G401 (cell line): ENCODE measurements around the gene TRIP4. TPM values are rescaled to one million over a fixed set of nuclear protein-coding genes. Genes with fewer than 3 reads are reported as not detected.
A peak's percentile ranks its signal among the peaks of the same experiment; 100 is the strongest.
"Not testable (repeated sequence)": the region's sequence is repeated elsewhere in the genome, so short reads cannot be mapped to it uniquely, and the experiment has no call there.

Source experiments
- DNase-seq: peaks from one replicate; pipeline ENCODE4 v3.0.0-alpha.2; 2015; ENCODE audit warnings: low spot score
- in situ Hi-C: cut with HindIII; loops from 2 replicates; pipeline ENCODE4 v1.10.0; 2016; ENCODE audit warnings: low sequenced_read_pairs, mixed read lengths
- total RNA-seq: library from RNA; depleted of rRNA; stranded (reverse); fragments of >200 nt; shearing (Covaris generic); gene quantifications from 2 replicates; pipeline ENCODE4 v1.2.3, GENCODE V29; 2014

TRIP4 gene
- total RNA-seq, 1 experiment from 2014 or later: 25.7 TPM

GRCh38 chr15:64464276-64465005 is 76.8 kb downstream of the TRIP4 start:
- in situ Hi-C loops: no loop called here
- DNase-seq: peak; percentile 65

DNA sequence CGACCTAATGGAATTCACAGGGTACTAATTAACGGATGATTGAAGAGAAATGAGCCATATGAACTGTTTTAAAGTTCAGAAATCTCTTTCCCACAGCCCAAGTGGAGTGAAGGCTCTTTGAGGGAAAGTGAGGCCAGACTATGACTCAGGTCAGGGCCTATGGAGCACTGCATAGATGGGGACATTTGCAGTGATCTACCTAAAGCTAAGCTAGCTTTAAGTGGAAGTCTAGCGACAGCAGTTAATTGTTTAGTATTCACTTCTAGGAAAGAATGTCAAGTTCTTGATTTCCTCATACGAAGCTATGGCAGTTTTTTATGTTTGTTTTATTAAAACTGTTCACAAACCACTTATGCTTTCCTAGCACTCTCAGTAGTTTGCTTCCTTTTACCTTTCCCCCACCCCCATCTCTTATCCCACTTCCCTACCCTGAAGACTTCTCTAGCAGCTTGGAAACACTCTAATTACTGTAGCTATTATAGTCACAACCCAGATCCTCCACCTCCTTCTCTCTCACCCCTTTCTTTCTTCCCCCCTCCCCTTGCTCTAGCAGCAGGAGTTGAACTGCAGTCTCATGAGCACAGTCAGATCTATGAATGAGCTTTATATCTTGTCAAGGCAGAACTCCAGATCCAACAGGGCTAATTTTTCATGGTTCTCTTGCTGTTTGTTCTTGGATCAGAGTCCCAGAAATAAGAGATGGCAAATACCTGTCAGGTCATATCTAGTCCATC is 78.9 kb downstream of the TRIP4 start:
- peak; percentile 51 for DNase-seq
- in situ Hi-C loops: no loop called here

- in situ Hi-C loops: no loop called here
- no peak for DNase-seq
Observed at GRCh38 chr15:64472161-64472560, 84.5 kb downstream of the TRIP4 start.

GRCh38 chr15:64474846-64475245 is 87.2 kb downstream of the TRIP4 start:
- in situ Hi-C loops: no loop called here
- no peak for DNase-seq

DNA sequence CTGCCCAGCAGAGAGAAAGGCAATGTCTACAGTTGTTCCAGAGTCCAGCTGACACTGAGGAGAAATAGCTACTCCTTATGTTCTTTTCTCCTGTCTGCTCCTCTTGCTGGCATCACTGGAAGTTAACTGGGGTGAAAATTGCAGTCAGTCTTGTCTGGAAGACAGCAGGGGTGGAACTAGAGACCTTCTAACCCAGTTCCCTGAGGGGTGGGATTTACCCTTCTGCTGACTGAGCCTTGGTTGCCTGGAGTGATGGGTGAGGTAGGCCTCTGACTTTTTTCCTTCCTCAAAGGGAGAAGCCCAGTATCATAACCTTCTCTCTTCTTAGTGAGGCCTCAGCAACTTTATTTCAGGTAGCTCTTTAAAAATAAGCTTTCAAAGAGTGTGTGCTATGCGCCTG is 88.9 kb downstream of the TRIP4 start:
- in situ Hi-C loops: no loop called here

GRCh38 chr15:64478863-64479262 is 91.2 kb downstream of the TRIP4 start:
- in situ Hi-C loops: no loop called here
- no peak for DNase-seq

More for the DNA sequence above, 88.9 kb downstream of the TRIP4 start:
- no peak for DNase-seq

DNA sequence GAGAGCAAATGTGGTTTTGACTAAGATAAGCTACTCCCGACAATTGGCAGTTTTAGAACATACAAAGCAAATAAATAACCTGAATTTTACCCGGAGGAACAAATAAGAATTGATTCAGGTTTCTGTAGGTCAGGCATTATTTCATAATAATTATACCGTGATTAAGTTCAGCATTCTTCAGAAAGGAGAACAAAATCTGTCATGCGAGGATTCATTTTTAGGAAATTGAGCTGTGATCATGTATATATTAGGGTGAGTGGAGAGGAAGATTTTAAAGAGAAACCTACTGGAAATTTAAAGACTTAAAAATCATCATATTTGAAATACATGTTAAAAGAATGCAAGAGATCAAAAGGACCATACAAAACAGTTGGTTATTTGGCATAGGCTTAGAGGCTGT is 93.3 kb downstream of the TRIP4 start:
- no peak for DNase-seq
- in situ Hi-C loops: no loop called here

DNA sequence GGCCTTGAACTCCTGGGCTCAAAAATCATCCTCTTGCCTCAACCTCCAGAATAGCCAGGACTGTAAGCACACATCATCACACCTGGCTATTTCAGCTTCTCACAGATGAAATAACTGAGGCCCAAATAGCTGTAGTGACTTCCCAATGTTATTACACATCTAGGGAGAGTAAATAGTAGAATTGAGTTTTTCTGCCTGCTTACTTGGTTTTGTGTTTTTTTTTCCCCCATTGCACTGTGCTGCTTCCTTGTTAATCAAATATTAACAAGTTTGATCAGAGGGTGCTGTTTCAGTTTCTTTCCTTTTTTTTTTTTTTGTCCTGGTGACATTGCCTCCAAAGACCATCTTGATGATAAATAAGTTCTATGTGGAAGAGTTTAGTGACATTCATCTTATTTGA is 96.1 kb downstream of the TRIP4 start:
- DNase-seq: no peak
- in situ Hi-C loops: no loop called here

- no peak for DNase-seq
- in situ Hi-C loops: no loop called here
Observed at GRCh38 chr15:64485796-64486195, 98.2 kb downstream of the TRIP4 start.

DNA sequence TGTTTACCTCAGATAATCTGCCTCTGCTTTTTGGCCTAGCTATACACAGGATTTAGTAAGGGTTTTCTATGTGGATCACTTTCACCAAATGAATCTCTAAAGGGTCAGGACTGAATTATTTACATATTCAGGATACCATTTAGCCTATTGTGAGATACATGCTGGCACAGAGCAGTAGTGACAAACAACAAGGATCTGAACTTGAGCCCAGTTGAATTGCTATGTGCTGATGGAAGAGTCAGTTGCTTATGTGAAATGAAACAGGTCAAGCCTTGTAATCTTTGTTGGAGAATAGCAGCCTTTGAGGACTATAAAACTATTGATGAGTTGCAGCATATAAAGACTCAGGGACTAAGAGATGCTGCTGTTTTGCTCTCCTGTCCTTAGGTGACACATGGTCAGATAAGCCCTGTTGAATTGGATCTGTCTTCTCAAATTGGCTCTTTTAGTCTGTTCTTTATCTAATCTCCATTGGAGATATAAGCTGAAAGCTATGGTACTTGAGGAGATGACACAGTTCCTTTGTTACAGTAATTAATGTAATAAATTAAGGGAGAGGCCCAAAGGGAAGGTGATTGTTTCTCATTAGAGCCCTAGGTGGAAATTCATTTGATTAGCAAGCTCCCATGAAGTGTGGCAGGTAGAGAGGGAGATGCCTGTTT is 103.1 kb downstream of the TRIP4 start:
- in situ Hi-C loops: no loop called here
- no peak for DNase-seq

- in situ Hi-C loops: no loop called here
- peak; percentile 26 for DNase-seq
Observed at GRCh38 chr15:64493641-64494040, 106.0 kb downstream of the TRIP4 start.

GRCh38 chr15:64495968-64496367 is 108.3 kb downstream of the TRIP4 start:
- in situ Hi-C loops: not testable (repeated sequence)

GRCh38 chr15:64500695-64501395 is 113.2 kb downstream of the TRIP4 start:
- no peak for DNase-seq
- in situ Hi-C loops: no loop called here

More at GRCh38 chr15:64495968-64496367, 108.3 kb downstream of the TRIP4 start:
- DNase-seq: not testable (repeated sequence)

- peak; percentile 59 for DNase-seq
Observed at GRCh38 chr15:64501396-64501715, 113.7 kb downstream of the TRIP4 start.

DNA sequence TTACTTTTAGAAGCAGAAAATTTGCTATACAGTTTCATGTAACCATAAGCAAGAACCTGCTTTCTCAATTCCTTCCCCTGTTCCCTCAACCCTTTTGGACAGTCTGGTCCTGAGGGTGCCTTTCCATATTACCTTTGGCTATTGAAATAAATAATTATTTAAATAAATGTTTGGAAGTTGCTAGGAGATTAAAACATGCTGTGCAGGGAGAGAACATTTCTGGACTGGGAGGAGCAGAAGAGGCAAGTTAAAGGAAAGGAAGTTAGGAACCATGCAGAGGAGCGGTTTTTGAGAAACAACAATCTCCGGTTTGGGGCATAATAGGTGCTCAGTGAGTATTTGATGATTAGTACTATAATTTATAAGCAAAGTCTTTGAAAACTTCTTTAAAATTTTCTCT is 114.5 kb downstream of the TRIP4 start:
- DNase-seq: no peak
- in situ Hi-C loops: no loop called here

More at GRCh38 chr15:64501396-64501715, 113.7 kb downstream of the TRIP4 start:
- in situ Hi-C loops: no loop called here

DNA sequence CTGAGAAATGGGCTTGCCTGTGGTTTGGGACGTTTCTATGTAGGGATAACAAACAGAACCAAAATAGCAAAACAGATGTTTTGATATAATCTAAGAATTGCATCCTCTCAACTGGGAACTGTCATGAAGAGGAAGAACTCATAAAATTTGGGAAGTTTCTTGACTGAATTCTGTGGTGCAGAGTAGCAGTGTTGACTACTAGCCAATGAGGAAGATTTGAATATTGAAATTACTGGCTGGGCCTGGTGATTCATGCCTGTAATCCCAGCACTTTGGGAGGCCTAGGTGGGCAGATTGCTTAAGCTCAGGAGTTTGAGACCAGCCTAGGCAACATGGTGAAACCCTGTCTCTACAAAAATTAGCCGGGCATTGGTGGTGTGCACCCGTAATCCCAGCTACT is 114.9 kb downstream of the TRIP4 start:
- no peak for DNase-seq
- in situ Hi-C loops: no loop called here

DNA sequence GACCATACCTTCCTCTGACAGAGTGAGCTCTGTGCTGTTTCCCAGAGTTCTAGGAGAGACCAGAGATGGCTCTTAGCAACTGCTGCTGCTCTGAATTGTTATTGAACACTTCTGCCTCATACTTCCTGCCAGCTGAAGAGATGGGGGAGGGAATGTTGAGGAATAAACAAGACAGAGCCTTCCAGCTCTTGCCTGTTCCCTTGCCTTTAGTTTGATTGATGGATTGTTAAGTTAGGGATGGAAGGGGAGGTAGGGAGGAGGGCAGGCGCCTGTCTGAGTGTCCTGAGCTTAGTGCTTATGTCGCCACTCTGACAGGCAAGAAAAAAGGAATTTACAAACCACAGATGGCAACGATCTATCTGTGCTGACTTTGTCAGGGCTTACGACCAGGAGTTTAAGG is 115.6 kb downstream of the TRIP4 start:
- no peak for DNase-seq
- in situ Hi-C loops: no loop called here

DNA sequence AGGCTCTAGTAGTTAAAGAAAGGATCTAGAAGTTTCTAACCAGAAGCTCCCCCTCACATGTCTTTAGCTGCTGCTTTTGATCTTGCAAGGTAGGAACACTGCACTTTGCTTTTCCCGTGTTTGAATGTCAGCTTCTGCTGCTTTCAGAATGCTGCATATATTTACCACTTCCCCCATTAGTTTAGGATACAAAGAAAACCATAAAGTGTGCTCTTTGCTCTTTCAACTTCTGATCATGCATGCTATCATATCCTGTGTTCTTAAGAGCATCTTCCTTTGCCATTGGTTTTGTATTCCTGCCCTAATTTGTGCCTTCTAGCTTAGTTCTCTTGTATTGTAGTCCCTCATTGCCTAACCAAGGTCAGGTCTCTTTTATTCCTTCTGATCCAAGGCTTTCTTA is 116.0 kb downstream of the TRIP4 start:
- in situ Hi-C loops: no loop called here
- DNase-seq: no peak
